Cardiac fibroblast (primary cell): ENCODE measurements around the gene TULP3.

Experiments used
- DNase-seq, 2 donors: peaks; one replicate each; pipeline versions ENCODE4 v3.0.0 to v3.0.0-alpha.2; 2010; ENCODE audit warnings: low read depth in 2 of 2
- H3K4me3 ChIP-seq, 2 donors: replicated peaks in 1 of 2; 1 replicate in 1 of 2; 2 replicates in 1 of 2; pipeline ENCODE4 v1.5.1; 2011; ENCODE audit warnings: low read depth in 2 of 2, low read length in 2 of 2, mild to moderate bottlenecking in 2 of 2, moderate library complexity in 1 of 2
- TF ChIP-seq, protein P1 (sequence below): IDR thresholded peaks from one replicate; pipeline ENCODE4 v1.5.1; 2011; ENCODE audit warnings: low read depth, mild to moderate bottlenecking, low read length, inconsistent platforms

The TULP3 gene

DNA sequence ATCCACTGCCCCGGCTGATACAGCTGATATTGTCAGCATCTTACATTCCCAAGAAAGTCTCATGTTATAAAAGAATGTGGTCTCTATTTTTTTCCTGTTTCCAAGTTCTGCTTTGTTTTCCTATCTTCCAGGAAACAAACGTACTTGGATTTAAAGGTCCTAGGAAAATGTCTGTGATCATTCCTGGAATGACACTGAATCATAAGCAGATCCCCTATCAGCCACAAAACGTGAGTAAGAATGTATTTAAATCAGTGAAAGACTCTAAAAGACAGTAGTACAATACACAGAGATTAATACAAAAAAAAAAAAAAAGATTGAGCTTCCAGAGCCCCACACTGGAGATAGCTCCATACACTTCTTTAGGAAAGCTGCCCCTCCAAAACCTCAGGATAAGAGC is 46.8 kb downstream of the TULP3 start:
- TF ChIP-seq, protein P1, sequence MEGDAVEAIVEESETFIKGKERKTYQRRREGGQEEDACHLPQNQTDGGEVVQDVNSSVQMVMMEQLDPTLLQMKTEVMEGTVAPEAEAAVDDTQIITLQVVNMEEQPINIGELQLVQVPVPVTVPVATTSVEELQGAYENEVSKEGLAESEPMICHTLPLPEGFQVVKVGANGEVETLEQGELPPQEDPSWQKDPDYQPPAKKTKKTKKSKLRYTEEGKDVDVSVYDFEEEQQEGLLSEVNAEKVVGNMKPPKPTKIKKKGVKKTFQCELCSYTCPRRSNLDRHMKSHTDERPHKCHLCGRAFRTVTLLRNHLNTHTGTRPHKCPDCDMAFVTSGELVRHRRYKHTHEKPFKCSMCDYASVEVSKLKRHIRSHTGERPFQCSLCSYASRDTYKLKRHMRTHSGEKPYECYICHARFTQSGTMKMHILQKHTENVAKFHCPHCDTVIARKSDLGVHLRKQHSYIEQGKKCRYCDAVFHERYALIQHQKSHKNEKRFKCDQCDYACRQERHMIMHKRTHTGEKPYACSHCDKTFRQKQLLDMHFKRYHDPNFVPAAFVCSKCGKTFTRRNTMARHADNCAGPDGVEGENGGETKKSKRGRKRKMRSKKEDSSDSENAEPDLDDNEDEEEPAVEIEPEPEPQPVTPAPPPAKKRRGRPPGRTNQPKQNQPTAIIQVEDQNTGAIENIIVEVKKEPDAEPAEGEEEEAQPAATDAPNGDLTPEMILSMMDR: no peak
- H3K4me3 ChIP-seq: no peak overlapping the region
- DNase-seq: peak in 1 of 2 donors; percentile 29

- TF ChIP-seq, protein P1: no peak
- DNase-seq: no peak
- H3K4me3 ChIP-seq: no peak overlapping the region
Observed at GRCh38 chr12:2939191-2939590, 48.5 kb downstream of the TULP3 start.

GRCh38 chr12:2940564-2940963 is 49.9 kb downstream of the TULP3 start:
- no peak for DNase-seq
- H3K4me3 ChIP-seq: no peak overlapping the region
- TF ChIP-seq, protein P1: no peak

GRCh38 chr12:2941524-2941923 is 50.8 kb downstream of the TULP3 start:
- no peak for DNase-seq
- no peak overlapping the region for H3K4me3 ChIP-seq
- TF ChIP-seq, protein P1: no peak

GRCh38 chr12:2944401-2945047 is 53.8 kb downstream of the TULP3 start:
- no peak overlapping the region for H3K4me3 ChIP-seq
- DNase-seq: peak; percentile 23 to 55
- TF ChIP-seq, protein P1: peak; percentile 76

- no peak overlapping the region for H3K4me3 ChIP-seq
- DNase-seq: no peak
- TF ChIP-seq, protein P1: no peak
Observed at GRCh38 chr12:2949411-2949810, 58.7 kb downstream of the TULP3 start.

- H3K4me3 ChIP-seq: no peak overlapping the region
- TF ChIP-seq, protein P1: no peak
- DNase-seq: no peak
Observed at GRCh38 chr12:2955888-2956287, 65.2 kb downstream of the TULP3 start.
